ENCODE results near the gene ZMAT5.
A peak's percentile ranks its signal among the peaks of the same experiment; 100 is the strongest.

The ZMAT5 gene

GRCh38 chr22:29751669-29752068, 15.1 kb downstream of the ZMAT5 start:
- DNase-seq, result no peak

- peak; percentile 42 for DNase-seq
Measured at GRCh38 chr22:29750559-29751538, 16.0 kb downstream of the ZMAT5 start.

GRCh38 chr22:29750029-29750428, 16.8 kb downstream of the ZMAT5 start:
- no peak for DNase-seq

GRCh38 chr22:29748248-29748893, 18.4 kb downstream of the ZMAT5 start:
- DNase-seq, result no peak

- no peak for DNase-seq
Measured at GRCh38 chr22:29747832-29748231, 19.0 kb downstream of the ZMAT5 start.

GRCh38 chr22:29744902-29745301, 21.9 kb downstream of the ZMAT5 start:
- no peak for DNase-seq

- no peak for DNase-seq
Measured at GRCh38 chr22:29742326-29742725, 24.5 kb downstream of the ZMAT5 start.

- DNase-seq, result no peak
Measured at GRCh38 chr22:29741926-29742325, 24.9 kb downstream of the ZMAT5 start.

GRCh38 chr22:29740216-29740615, 26.6 kb downstream of the ZMAT5 start:
- no peak for DNase-seq

GRCh38 chr22:29739346-29739875, 27.4 kb downstream of the ZMAT5 start:
- no peak for DNase-seq

GRCh38 chr22:29738118-29738815, 28.5 kb downstream of the ZMAT5 start:
- no peak for DNase-seq

GRCh38 chr22:29737251-29738117, 29.3 kb downstream of the ZMAT5 start:
- DNase-seq, result no peak

GRCh38 chr22:29735416-29735815, 31.4 kb downstream of the ZMAT5 start:
- no peak for DNase-seq

- DNase-seq, result no peak
Measured at GRCh38 chr22:29734838-29735237, 32.0 kb downstream of the ZMAT5 start.

GRCh38 chr22:29734406-29734805, 32.4 kb downstream of the ZMAT5 start:
- DNase-seq, result no peak

GRCh38 chr22:29733362-29734201, 33.2 kb downstream of the ZMAT5 start:
- DNase-seq, result no peak

GRCh38 chr22:29732883-29733282, 33.9 kb downstream of the ZMAT5 start:
- no peak for DNase-seq

GRCh38 chr22:29731058-29731850, 35.6 kb downstream of the ZMAT5 start:
- DNase-seq, result no peak

GRCh38 chr22:29729161-29729560, 37.6 kb downstream of the ZMAT5 start:
- DNase-seq, result no peak

GRCh38 chr22:29727131-29727523, 39.7 kb downstream of the ZMAT5 start:
- no peak for DNase-seq
